NCI-H1092 treated with DMSO at 0.1 percent for 48 hours (cell line): ENCODE data around the gene ZDHHC14.
A peak's percentile ranks its signal among the peaks of the same experiment; 100 is the strongest.
"Not testable (repeated sequence)": the region's sequence is repeated elsewhere in the genome, so short reads cannot be mapped to it uniquely, and the experiment has no call there.

ENCODE experiments used
- DNase-seq: peaks from one replicate; lab custom pipeline; 2025; lab: John Stamatoyannopoulos, UW

The ZDHHC14 gene

DNA sequence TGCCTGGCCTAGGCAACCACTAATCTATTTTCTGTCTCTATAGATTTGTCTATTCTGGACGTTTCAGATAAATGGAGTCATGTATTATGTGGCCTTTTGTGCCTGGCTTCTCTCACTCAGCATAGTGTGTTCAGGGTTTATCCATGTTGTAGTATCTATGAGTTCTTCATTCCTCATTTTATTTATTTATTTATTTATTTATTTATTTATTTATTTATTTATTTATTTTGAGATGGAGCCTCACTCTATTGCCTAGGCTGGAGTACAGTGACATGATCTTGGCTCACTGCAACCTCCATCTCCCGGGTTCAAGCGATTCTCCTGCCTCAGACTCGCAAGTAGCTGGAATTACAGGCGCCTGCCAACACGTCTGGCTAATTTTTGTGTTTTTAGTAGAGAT lies 86.3 kb downstream of the ZDHHC14 start:
- not testable (repeated sequence) for DNase-seq

DNA sequence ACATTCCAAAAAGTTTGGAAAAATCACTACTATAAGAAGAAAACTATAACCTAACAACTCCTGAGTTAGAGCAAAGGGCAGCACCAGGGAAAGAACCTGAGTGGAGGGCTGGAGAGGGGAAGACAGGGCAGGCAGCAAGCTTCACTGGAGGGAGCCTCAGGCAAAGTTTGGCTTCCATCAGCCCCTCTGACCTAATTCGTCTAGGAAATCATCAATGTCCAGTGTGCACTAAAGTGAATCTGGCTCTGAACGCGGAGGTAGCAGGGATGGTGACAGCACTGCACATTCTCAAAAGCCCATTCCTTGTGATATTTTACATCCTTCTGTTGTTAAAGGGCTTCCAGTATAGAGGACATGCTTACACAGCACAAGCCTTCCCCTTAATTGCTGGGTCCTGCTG lies 87.1 kb downstream of the ZDHHC14 start:
- no peak for DNase-seq

GRCh38 chr6:157468574-157468973 lies 87.6 kb downstream of the ZDHHC14 start:
- no peak for DNase-seq

DNA sequence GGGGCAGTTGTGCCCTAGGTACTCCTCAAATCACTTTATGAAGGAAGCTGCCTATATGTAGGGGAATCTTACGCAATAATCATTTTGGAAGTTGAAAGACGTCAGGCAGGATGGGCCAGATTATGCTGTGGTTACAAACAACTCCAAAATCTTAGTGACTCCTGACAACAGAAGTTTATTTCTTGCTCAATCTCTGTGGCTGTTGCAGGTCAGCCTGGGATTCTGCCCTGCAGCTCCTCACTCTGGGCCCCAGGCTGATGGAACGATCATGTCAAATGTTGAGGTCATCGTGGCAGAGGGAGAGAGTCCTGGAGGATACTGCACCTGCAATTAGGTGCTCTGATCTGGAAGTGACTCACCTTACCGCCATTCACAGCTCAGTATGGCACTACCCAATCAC lies 88.4 kb downstream of the ZDHHC14 start:
- DNase-seq = no peak

GRCh38 chr6:157471077-157471686 lies 90.2 kb downstream of the ZDHHC14 start:
- no peak for DNase-seq

GRCh38 chr6:157471895-157472686 lies 91.1 kb downstream of the ZDHHC14 start:
- DNase-seq = peak; percentile 46

DNA sequence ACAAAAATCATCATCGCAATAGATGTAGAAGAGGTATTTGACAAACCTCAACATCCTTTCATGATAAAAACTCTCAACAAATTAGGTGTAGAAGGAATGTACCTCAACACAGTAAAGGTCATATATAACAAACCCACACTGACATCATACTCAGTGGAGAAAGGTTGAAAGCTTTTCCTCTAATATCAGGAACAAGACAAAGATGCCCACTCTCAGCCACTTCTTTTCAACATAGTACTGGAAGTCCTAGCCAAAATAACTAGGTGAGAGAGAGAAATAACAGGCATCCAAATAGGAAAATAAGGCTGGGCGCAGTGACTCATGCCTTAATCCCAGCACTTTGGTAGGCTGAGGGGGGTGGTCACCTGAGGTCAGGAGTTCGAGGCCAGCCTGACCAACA lies 95.8 kb downstream of the ZDHHC14 start:
- DNase-seq = no peak

GRCh38 chr6:157478926-157479325 lies 97.9 kb downstream of the ZDHHC14 start:
- no peak for DNase-seq

DNA sequence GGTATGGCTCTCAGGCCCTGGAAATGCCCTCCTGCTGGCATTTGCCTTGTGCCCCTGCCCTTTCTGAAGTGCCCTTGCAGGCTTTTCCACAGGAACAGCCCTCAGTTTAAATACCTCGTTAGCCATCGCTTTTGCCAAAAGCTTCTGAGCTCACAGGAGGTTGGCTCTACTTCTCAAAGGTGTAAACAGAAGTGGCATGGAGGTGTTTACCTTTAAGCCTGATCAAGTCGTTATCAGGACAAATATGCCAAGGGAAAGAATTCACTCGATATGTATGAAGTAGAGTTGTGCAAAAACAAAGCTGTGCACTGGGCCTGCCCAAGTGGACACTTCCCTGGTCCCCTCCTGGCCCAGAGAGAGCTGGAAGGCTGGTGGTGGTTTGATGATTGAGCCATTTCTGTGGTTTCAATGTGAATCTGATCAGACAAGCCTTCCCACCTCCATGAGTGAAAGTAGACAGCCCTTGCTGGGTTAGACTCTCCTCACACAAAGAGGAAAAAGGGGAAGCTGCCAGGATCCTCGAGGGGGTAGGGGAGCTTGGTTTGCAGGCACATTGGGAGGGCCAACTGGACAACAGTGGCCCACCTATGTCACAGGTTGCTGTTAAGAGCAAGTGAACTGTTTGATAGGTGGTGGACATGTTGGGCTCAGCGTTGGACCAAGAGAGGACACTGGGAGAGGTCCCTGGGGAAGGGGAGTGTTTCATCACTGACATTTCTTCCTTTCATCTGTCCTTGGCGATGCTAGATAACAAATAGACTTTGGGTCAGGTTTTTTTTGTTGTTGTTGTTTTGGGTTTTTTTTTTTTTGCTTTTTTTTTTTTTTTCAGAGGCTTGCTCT lies 98.7 kb downstream of the ZDHHC14 start:
- DNase-seq = no peak

GRCh38 chr6:157481189-157481864 lies 100.3 kb downstream of the ZDHHC14 start:
- no peak for DNase-seq

- DNase-seq = no peak
Measured at GRCh38 chr6:157481865-157482249, 100.9 kb downstream of the ZDHHC14 start.

DNA sequence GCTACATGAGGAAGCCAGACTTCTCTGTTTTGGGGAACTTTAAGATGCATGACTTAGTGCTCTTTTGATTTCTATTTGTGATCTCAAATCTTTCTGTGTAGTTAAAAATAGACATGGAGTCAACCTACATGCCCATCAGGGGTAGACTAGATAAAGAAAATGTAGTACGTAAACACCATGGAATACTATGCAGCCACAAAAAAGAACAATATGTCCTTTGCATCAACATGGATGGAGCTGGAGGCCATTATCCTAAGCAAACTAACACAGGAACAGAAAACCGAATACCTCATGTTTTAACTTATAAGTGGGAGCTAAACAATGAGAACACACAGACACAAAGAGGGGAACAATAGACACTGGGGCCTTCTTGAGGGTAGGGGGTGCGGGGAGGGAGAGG lies 102.8 kb downstream of the ZDHHC14 start:
- DNase-seq = no peak

DNA sequence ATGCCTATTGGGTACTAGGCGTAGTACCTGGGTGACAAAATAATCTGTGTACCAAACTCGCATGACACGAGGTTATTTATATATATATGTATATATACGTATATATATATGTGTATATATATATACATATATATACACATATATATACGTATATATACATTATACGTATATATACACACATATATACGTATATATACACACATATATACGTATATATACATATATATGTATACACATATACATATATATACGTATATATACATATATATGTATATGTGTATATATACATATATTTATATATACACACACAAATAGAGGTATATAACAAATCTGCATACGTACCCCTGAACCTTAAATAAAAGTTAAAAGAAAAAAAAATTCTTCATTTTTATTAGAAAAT lies 103.2 kb downstream of the ZDHHC14 start:
- DNase-seq = no peak

DNA sequence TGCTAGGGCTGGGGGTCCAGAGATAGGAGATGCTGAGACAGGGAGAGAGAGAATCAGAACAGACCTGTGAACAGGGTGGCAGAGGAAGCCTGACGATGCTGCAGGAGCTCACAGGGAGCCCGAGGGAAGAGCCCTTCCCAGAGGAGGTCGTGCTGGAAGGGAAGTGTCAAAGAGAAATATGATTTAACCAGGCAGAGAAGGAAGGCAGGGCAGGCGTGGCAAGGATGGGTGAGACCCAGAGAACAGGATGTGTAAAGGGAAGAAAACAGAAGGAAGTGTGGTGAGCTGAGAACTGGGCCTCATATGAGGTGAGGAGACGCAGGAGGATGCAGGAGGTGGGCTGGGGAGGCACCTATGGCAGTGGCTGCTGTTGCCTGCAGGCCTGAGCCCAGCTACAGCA lies 105.6 kb downstream of the ZDHHC14 start:
- DNase-seq = no peak

DNA sequence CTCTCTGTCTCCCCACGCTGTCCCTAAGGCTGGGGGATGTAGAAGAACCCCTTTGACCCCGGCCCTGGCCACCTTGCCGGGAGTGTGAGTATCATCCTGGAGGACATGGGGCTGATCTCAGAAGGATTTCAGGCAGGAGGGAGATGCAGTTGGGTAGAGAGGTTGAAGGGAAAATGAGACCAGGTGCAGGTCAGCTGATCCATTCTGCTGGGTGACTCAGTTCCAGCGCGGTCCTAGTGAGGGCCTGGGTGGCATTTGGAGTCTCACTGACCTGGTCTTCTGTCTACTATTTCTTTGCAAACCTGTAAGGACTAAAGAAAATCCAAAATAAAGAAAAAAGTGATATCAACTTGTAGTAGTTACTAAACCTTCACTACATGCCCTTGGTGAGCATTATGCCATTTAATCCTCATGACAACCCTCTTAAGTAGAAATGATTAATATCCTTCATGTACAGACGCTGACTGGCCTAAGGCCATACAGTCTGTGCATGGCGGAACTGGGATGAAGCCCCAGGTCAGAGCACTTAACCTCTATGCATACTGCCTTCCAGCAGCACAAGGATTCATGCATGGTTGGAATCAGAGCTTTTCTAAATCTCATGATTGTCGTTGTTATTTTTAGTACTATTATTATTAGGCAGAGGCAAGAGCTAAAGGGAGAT lies 106.3 kb downstream of the ZDHHC14 start:
- DNase-seq = no peak

DNA sequence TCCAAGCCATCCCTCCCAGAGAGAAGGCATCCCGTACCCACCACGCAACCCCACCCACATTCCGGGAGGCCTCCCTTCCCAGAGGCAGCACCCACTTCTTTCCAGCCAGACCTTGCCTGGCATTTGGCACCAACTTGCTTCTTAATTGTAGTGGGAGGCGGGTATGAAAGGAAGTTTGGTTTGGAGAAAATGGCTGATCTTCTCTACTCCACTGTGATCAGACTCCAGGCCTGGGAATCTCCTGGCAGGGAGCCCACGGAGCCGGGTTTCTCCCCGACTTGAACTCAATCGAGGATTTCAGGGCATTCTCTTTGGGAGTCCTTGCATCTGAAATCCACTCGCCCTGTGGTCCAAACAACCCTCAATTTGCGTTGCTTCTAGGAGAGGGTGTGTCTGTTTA lies 107.1 kb downstream of the ZDHHC14 start:
- no peak for DNase-seq

DNA sequence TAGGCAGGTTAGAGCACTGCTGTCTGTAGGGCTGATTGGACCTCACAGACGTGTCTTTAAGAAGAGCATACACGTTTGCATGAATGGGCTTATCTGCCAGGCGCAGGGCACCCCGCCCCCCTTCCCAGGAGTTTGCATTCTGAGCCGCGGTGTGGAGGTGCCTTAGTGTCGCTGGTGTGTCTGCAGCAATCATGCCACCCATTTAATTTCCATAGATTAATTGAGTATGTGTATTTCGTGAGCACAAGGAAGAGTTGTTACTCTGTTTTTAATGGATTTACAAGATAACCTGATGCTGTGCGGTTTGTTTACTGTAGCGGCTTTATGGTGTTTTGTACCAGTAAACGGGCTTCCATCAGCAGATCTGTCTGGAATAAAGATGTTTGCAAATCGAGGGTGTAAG lies 107.7 kb downstream of the ZDHHC14 start:
- no peak for DNase-seq

GRCh38 chr6:157490611-157491269 lies 109.8 kb downstream of the ZDHHC14 start:
- no peak for DNase-seq

DNA sequence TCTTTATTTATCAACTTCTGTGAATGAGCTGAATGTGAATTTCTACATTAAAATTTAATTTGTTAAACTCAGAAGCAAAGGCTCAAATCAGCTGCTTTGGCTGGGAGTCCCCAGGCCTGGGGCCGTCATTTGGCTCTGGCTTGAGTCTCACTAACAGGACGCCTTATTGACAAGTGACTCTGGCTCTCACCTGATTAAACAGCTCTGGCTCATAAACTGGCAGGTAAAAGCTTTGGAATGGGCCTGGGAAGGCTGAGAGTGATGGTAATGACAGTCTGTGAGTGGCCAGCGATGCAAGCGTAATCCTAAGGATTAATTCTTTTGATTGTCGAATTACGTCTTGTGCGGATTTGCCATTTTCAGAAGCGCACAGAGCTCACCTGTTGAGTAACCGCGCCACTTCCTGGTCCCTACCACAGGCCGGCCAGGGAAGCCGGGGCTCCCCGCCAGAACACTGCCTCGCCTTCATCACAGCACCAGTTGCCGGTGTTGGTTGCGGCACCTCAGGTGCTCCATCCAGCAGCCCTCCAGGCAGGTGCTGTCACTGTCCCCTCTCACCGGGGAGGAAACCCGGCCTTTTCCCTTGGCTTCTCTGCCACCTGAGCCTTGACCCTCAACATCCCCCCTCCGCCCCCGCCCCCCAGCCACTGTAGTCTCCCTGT lies 110.7 kb downstream of the ZDHHC14 start:
- no peak for DNase-seq

DNA sequence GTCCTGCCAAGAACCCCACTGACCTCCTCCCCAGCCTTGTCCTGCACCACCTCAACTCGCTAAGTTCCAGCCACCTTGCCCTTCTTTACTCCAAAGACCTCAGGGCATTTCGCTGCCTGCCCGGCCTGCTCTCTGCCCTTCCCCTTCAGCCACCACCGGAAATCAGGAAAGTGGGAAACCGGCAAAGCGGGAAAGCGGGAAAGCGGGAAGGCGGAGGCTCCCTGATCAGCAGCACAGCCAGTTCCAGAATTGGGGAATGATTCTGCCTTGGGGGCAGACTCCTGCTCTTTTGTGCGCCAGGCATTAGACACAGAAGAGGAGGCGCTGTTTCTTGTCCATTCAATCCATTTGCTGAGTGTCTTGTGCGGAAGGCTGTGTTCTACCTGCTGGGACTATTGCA lies 111.3 kb downstream of the ZDHHC14 start:
- no peak for DNase-seq

- DNase-seq = no peak
Measured at GRCh38 chr6:157492741-157493140, 111.8 kb downstream of the ZDHHC14 start.
